Testis (tissue), 3 donors: ENCODE results near the gene MYDGF. TPM values are rescaled to one million over a fixed set of nuclear protein-coding genes. Genes with fewer than 3 reads are reported as not detected.

ENCODE experiments used
- DNase-seq: peaks from one replicate; pipeline ENCODE4 v3.0.0-alpha.2; 2019
- H3K27ac ChIP-seq, 2 donors: fragments of 200-600 bp; sonication (generic); one replicate each; pipeline ENCODE4 v1.5.1; 2019
- H3K27me3 ChIP-seq: fragments of 200-600 bp; sonication (generic); one replicate; pipeline ENCODE4 v1.5.1; 2019
- H3K36me3 ChIP-seq: fragments of 200-600 bp; sonication (generic); one replicate; pipeline ENCODE4 v1.5.1; 2017; ENCODE audit warnings: low read depth; ENCODE audit errors: missing control alignments
- H3K4me1 ChIP-seq: fragments of 200-600 bp; sonication (generic); one replicate; pipeline ENCODE4 v1.5.1; 2019
- H3K4me3 ChIP-seq, 2 donors: fragments of 200-600 bp; sonication (generic); one replicate each; pipeline ENCODE4 v1.5.1; 2017 to 2019
- H3K9me3 ChIP-seq: fragments of 200-600 bp; sonication (generic); one replicate; pipeline ENCODE4 v1.5.1; 2017
- CTCF ChIP-seq, 3 experiments: fragments of 450-650 bp in 2 of 3; fragments of 200-600 bp in 1 of 3; sonication (generic) in 1 of 3; IDR thresholded peaks; one replicate each; pipeline ENCODE4 v1.5.1; 2016 to 2019; ENCODE audit warnings: antibody characterized with exemption in 3 of 3, mild to moderate bottlenecking in 2 of 3, moderate library complexity in 1 of 3
- POLR2A ChIP-seq: fragments of 450-650 bp; IDR thresholded peaks from one replicate; pipeline ENCODE4 v1.6.1; 2017; ENCODE audit warnings: antibody characterized with exemption, mild to moderate bottlenecking, moderate library complexity
- WGBS, 2 donors: methylation state at CpG; one replicate each; pipeline ENCODE4 v1.1.5; 2018; 5-methylcytosine and 5-hydroxymethylcytosine counted together
- intact Hi-C: fragments of 100-400 bp; cut with DNase I; formaldehyde crosslinking; loops from one replicate; pipeline ENCODE4 v1.15.1; 2023; ENCODE audit warnings: low total_unique reads
- polyA plus RNA-seq: library from polyadenylated mRNA; stranded (reverse); fragments of 350-450 nt; fragmentation: Illumina TruSeq; extraction: RNeasy Lipid Tissue Mini Kit (QIAGEN cat#74804); gene quantifications from one replicate; pipeline ENCODE4 v1.2.3, GENCODE V29; 2014; ENCODE audit warnings: low read depth, low replicate concordance; ENCODE audit not compliant: insufficient read depth
- total RNA-seq, 2 donors: library from RNA; depleted of rRNA; stranded (reverse); fragments of >200 nt; gene quantifications; one replicate each; pipeline ENCODE4 v1.2.3, GENCODE V29; 2016

The MYDGF gene
- total and polyA plus RNA-seq, 3 donors from 2014 or later, result 51.6 to 87.0 (median 61.4) TPM

DNA sequence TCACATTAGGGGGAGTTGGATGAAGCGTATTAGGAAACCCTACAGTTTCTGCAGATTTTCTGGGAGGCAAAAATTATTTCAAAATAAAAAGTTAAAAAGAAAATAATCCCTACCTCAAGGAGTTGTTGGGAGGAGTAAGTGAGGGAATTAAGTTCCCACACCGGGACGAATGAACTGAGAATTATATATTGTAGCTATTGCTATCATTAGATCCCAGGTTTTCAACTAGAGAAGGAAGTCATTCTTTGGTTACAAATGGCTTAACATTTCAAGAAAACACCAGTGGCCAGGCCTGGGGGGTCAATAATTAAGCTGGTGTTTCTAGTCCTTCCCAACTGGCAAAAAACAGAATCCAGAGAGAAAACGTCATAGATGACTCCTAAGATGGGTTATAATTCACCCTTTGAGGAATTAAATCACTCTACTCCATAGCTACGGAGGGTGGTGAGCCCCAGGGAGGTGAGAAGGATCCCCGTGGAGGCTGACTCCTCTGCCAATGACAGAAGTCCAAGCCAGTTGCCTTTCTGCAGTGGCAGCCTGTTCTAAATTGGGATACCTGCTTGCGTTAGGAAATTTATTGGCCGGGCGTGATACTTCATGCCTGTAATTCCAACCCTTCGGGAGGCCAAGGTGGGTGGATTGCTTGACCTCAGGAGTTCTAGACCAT is 1.2 kb upstream of the MYDGF start:
- TF ChIP-seq CTCF (IDR thresholded peaks at IDR 0.05) (no peak), POLR2A (no peak)
- intact Hi-C loops, result no loop called here
- Histone ChIP-seq H3K27ac (peak overlapping the region in 1 of 2 donors; percentile 15), H3K4me3 (no peak overlapping the region), H3K36me3 (no peaks in the 10 kb centered on the region), H3K4me1 (peaks cover 8% of the 10 kb centered on the region), H3K27me3 (no peaks in the 10 kb centered on the region), H3K9me3 (no peaks in the 10 kb centered on the region)
- 40 to 47% methylated on average over 10 of the region's 10 CpGs for WGBS, 2 donors
- DNase-seq, result no peak

DNA sequence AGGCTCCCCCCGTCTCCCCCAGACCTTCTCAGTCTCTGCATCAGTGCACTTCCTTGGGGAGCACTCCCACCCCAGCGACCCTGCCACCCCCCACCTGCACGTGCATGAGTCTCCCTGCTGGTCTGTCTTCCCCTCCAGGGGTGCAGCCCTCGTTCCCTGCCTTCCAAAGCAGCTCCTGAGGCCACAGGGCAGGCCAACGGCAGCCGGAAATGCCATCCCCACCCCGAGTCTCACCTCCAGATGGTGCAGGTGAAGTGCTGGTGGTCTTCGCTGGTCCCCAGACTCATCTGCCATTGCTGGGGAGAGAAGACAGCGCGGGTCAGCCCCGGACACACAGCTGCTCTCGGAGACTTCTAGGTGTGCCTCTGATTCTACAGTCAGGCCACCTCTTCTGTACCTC is 5.5 kb downstream of the MYDGF start:
- no peak overlapping the region for H3K27ac ChIP-seq
- no peaks in the 10 kb centered on the region for H3K27me3 ChIP-seq
- intact Hi-C loops, result no loop called here
- TF ChIP-seq CTCF (IDR thresholded peaks at IDR 0.05), result no peak
- no peaks in the 10 kb centered on the region for H3K9me3 ChIP-seq
- peaks cover 8% of the 10 kb centered on the region for H3K4me1 ChIP-seq
- no peak overlapping the region for H3K4me3 ChIP-seq
- 95 to 98% methylated on average over 7 to 12 of the region's 12 CpGs for WGBS, 2 donors
- DNase-seq, result no peak
- no peaks in the 10 kb centered on the region for H3K36me3 ChIP-seq

- Histone ChIP-seq H3K4me3 (no peak overlapping the region), H3K36me3 (no peaks in the 10 kb centered on the region), H3K4me1 (no peaks in the 10 kb centered on the region), H3K27me3 (no peaks in the 10 kb centered on the region), H3K27ac (no peak overlapping the region), H3K9me3 (no peaks in the 10 kb centered on the region)
- no peak for TF ChIP-seq POLR2A
- no peak for TF ChIP-seq CTCF (IDR thresholded peaks at IDR 0.05)
- 79 to 94% methylated on average over 6 of the region's 6 CpGs for WGBS, 2 donors
- intact Hi-C loops, result no loop called here
- DNase-seq, result no peak
Measured at GRCh38 chr19:4662812-4663211, 7.3 kb downstream of the MYDGF start.

DNA sequence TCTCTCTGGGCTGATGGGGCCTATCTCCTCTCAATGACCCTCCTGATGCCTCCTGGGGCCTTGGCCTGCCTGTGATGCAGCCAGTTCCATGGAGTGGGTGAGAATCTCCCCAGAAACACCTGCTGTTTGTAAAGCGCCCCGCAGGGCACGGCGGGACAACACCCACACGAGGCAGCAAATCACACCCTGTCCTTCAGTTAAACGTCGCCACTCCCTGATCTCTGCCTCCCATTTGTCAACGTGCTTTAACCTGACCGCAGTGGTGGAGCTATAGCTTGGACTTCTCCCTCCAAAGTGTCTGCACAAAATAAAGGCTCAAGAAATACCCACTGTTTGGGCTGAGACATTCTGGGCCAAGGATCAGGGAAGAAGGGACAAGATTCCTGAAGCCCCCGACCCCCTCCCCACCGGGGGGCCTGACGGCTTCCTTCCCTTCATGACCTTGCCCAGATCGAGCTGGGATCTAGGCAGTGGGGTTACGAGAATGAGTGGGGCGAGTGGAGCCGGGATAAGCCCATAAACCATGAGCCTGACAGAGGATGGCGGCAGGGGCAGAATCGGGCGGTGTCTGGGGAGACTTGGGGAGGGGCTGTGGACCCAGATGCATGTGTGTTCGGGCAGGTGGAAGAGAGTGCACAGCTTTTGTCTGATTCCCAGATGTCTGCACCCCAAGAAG is 8.0 kb downstream of the MYDGF start:
- TF ChIP-seq POLR2A (no peak), CTCF (IDR thresholded peaks at IDR 0.05) (no peak)
- H3K4me3 ChIP-seq, result no peak overlapping the region
- no peaks in the 10 kb centered on the region for H3K36me3 ChIP-seq
- no peak overlapping the region for H3K27ac ChIP-seq
- no peaks in the 10 kb centered on the region for H3K27me3 ChIP-seq
- intact Hi-C loops, result no loop called here
- WGBS, 2 donors, result 82 to 83% methylated on average over 14 to 20 of the region's 20 CpGs
- H3K9me3 ChIP-seq, result no peaks in the 10 kb centered on the region
- H3K4me1 ChIP-seq, result no peaks in the 10 kb centered on the region
- no peak for DNase-seq

- Histone ChIP-seq H3K36me3 (no peaks in the 10 kb centered on the region), H3K27ac (no peak overlapping the region)
Measured at GRCh38 chr19:4660993-4661392, 9.1 kb downstream of the MYDGF start.

More at GRCh38 chr19:4660993-4661392, 9.1 kb downstream of the MYDGF start:
- WGBS, 2 donors, result 82 to 93% methylated on average over 4 of the region's 4 CpGs
- H3K4me3 ChIP-seq, result no peak overlapping the region
- H3K9me3 ChIP-seq, result no peaks in the 10 kb centered on the region
- no peaks in the 10 kb centered on the region for H3K4me1 ChIP-seq
- no peak for TF ChIP-seq POLR2A
- no peak for TF ChIP-seq CTCF (IDR thresholded peaks at IDR 0.05)
- no peak for DNase-seq
- no peaks in the 10 kb centered on the region for H3K27me3 ChIP-seq
- intact Hi-C loops, result no loop called here
